Left lung (tissue), 10 donors: ENCODE results near the gene SLIT3. TPM values are rescaled to one million over a fixed set of nuclear protein-coding genes. Genes with fewer than 3 reads are reported as not detected.

Experiments used
- ATAC-seq: fragments of 200-7000 bp; cut with Tn5 transposase; one replicate; pipeline ENCODE4 v1.9.1; 2020; ENCODE audit warnings: moderate library complexity
- DNase-seq, 4 donors: peaks; one replicate each; pipeline ENCODE4 v3.0.0-alpha.2; 2013 to 2020
- H3K27ac ChIP-seq, 2 donors: fragments of 200-600 bp; sonication (generic) in 1 of 2; one replicate each; pipeline versions ENCODE4 v1.5.0 to v1.8.0; 2020 to 2021
- H3K27me3 ChIP-seq, 2 donors: fragments of 200-600 bp; sonication (generic) in 1 of 2; one replicate each; pipeline versions ENCODE4 v1.5.0 to v1.8.0; 2020 to 2021
- H3K36me3 ChIP-seq, 2 donors: fragments of 200-600 bp; sonication (generic) in 1 of 2; one replicate each; pipeline versions ENCODE4 v1.5.0 to v1.8.0; 2020 to 2021
- H3K4me1 ChIP-seq, 2 donors: fragments of 200-600 bp; one replicate each; pipeline ENCODE4 v1.8.0; 2021
- H3K4me3 ChIP-seq, 2 donors: fragments of 200-600 bp; sonication (generic) in 1 of 2; one replicate each; pipeline versions ENCODE4 v1.5.0 to v1.8.0; 2020 to 2021; ENCODE audit warnings: mild to moderate bottlenecking in 1 of 2
- H3K9me3 ChIP-seq, 2 donors: fragments of 200-600 bp; sonication (generic) in 1 of 2; one replicate each; pipeline versions ENCODE4 v1.5.0 to v1.8.0; 2020 to 2021
- intact Hi-C, 2 donors: fragments of 100-400 bp; cut with DNase I; formaldehyde crosslinking; loops; one replicate each; pipeline versions ENCODE4 v1.11.2 to v1.14.2; 2022
- polyA plus RNA-seq, 6 donors: library from polyadenylated mRNA; unstranded; fragments of 120-200 nt; gene quantifications; one replicate each; pipeline ENCODE4 v1.2.1, GENCODE V29; 2013; ENCODE audit not compliant: insufficient read length in 6 of 6
- total RNA-seq, 2 donors: library from RNA; stranded (reverse); fragmentation: NEBNext Ultra II Directional; extraction: Animal tissue kit (Norgen Biotek cat#: 25700); gene quantifications; one replicate each; pipeline ENCODE4 v1.2.1, GENCODE V29; 2021
- TF ChIP-seq, protein P1 (sequence below), 2 donors: fragments of 200-600 bp; sonication (generic) in 1 of 2; IDR thresholded peaks; one replicate each; pipeline versions ENCODE4 v1.5.0 to v1.8.0; 2021; ENCODE audit warnings: antibody characterized with exemption in 2 of 2
- donor health status: DM: no; HTN: yes; CAD: no.
- donor health status: DM: no; HTN: no; CAD: no.

Gene SLIT3
- total and polyA plus RNA-seq, 8 donors: 37.6 to 77.1 (median 45.9) TPM

DNA sequence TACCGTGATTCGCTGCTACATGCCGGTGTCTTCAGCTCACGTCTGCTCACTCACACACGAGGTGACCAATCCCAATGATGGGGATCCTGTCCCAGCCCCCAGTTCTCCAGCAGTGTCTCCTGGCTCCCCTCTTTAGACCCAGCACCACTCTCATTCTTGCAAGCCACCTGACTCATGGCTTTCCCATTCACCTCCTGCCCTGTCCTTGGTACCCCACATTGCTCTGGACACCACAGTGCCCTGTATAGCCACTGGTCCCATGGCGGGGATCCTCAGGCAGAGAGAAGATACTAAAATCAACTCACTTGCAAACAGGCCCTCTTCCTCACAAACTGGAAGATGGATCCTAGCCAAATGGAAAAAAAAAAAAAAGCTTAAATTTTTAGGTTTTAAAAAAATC, 81.0 kb downstream of the SLIT3 start:
- intact Hi-C loops: no loop called here
- Histone ChIP-seq H3K4me3 (no peak overlapping the region), H3K27me3 (no peaks in the 10 kb centered on the region), H3K27ac (no peak overlapping the region), H3K4me1 (no peaks in the 10 kb centered on the region), H3K9me3 (no peaks in the 10 kb centered on the region), H3K36me3 (no peaks in the 10 kb centered on the region)
- TF ChIP-seq, protein P1, sequence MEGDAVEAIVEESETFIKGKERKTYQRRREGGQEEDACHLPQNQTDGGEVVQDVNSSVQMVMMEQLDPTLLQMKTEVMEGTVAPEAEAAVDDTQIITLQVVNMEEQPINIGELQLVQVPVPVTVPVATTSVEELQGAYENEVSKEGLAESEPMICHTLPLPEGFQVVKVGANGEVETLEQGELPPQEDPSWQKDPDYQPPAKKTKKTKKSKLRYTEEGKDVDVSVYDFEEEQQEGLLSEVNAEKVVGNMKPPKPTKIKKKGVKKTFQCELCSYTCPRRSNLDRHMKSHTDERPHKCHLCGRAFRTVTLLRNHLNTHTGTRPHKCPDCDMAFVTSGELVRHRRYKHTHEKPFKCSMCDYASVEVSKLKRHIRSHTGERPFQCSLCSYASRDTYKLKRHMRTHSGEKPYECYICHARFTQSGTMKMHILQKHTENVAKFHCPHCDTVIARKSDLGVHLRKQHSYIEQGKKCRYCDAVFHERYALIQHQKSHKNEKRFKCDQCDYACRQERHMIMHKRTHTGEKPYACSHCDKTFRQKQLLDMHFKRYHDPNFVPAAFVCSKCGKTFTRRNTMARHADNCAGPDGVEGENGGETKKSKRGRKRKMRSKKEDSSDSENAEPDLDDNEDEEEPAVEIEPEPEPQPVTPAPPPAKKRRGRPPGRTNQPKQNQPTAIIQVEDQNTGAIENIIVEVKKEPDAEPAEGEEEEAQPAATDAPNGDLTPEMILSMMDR (IDR thresholded peaks at IDR 0.05): no peak
- DNase-seq (no peak), ATAC-seq (no peak)

DNA sequence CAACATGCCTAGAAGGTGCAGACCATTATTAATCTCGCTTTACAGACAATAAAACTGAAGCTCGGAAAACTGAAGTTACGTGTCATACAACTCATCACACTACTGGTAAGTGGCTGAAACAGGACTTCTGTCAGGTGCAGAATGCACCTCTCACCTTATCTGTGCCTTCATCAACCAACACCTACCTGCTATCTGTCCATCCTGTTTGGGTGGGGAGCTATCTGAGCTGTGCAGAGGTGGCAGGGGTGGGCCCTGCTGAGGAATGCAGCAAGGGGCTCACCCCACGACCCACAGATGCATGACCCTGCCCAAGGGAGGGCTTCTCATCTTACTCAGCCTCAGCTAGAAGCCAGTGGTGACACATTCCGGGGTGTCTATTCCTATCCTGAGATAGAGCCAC, 81.6 kb downstream of the SLIT3 start:
- Histone ChIP-seq H3K4me1 (no peaks in the 10 kb centered on the region), H3K4me3 (no peak overlapping the region), H3K27ac (no peak overlapping the region), H3K36me3 (no peaks in the 10 kb centered on the region), H3K9me3 (no peaks in the 10 kb centered on the region), H3K27me3 (no peaks in the 10 kb centered on the region)
- no peak for ATAC-seq
- intact Hi-C loops: no loop called here
- no peak for DNase-seq
- TF ChIP-seq, protein P1 (IDR thresholded peaks at IDR 0.05): no peak

DNA sequence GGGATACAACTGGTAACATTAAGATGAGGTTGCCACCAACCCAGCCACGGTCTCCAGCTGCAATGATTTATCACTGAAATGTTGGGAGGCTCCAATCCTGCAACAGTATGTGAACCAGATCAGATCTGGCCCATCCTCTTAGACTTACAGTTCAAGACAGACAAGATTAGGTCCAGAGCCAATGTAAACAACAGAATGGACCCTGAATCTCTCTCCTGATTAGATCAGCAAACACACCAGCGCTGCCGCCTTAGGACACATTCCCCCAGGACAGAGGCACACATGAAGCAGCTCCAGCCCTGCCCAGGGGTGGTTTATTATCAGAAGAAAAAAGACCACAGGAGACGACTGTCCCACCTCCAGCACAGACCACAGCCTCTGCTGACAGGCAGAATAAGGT, 82.1 kb downstream of the SLIT3 start:
- Histone ChIP-seq H3K4me3 (no peak overlapping the region), H3K36me3 (no peaks in the 10 kb centered on the region), H3K27me3 (no peaks in the 10 kb centered on the region), H3K27ac (no peak overlapping the region), H3K9me3 (no peaks in the 10 kb centered on the region), H3K4me1 (no peaks in the 10 kb centered on the region)
- TF ChIP-seq, protein P1 (IDR thresholded peaks at IDR 0.05): no peak
- intact Hi-C loops: no loop called here
- DNase-seq (no peak), ATAC-seq (no peak)

DNA sequence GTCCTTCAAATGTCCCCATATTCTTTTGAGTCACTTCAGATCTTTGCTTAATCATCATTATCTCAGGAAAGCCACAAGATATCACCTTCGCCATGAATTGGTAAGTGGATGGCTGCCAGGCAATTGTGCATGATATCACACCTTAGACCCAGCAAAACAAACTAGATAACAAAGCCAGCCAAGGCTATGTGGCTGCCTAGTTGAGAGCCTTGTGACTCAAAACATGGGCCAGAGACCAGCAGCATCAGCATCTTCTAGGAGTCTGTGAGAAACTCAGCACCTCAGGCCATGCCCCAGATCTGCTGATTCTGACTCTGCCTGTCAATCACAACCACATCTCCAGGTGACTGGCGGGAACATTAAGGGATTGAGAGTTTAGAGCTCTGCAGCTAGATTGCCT, 82.8 kb downstream of the SLIT3 start:
- Histone ChIP-seq H3K27ac (no peak overlapping the region), H3K4me1 (no peaks in the 10 kb centered on the region), H3K4me3 (no peak overlapping the region), H3K9me3 (no peaks in the 10 kb centered on the region), H3K27me3 (no peaks in the 10 kb centered on the region), H3K36me3 (no peaks in the 10 kb centered on the region)
- TF ChIP-seq, protein P1 (IDR thresholded peaks at IDR 0.05): no peak
- DNase-seq (no peak), ATAC-seq (no peak)
- intact Hi-C loops: no loop called here

DNA sequence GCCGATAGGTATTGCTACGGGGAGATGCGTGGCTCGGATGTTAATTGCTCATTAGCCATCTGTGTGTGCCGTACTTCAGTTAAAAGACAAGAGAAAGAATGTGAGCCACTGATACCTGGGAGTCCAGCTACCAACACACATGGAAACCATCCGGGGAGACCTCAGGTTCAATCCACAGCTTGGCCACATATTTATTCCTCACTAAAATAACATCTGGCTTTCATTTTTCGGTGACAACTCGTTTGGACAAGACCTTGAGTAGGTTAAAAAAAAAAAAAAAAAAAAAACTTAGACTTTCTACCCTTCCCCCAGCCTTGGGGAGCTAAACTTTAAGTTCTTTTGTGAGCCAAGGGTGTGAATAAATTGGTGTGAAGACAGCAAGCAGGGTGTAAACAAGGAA, 84.1 kb downstream of the SLIT3 start:
- TF ChIP-seq, protein P1 (IDR thresholded peaks at IDR 0.05): no peak
- no peaks in the 10 kb centered on the region for H3K4me1 ChIP-seq
- H3K36me3 ChIP-seq: no peaks in the 10 kb centered on the region
- ATAC-seq (no peak), DNase-seq (no peak)
- no peak overlapping the region for H3K4me3 ChIP-seq
- intact Hi-C loops: no loop called here
- H3K27ac ChIP-seq: no peak overlapping the region
- no peaks in the 10 kb centered on the region for H3K27me3 ChIP-seq
- no peaks in the 10 kb centered on the region for H3K9me3 ChIP-seq
